MM.1S (cell line): ENCODE results near the gene TGFA.

Source experiments
- CTCF ChIP-seq: fragments of 300-600 bp; sonication (generic); IDR thresholded peaks from 2 replicates; pipeline ENCODE4 v1.5.1; 2016; ENCODE audit warnings: antibody characterized with exemption, low read length, mixed read lengths
- EZH2 ChIP-seq: fragments of 300-600 bp; sonication (generic); optimal IDR thresholded peaks from 2 replicates; pipeline ENCODE3; 2017; ENCODE audit warnings: low read depth, mild to moderate bottlenecking, antibody characterized with exemption, low read length, mixed read lengths
- EZH2phosphoT487 ChIP-seq: fragments of 300-600 bp; sonication (generic); IDR thresholded peaks from 2 replicates; pipeline ENCODE4 v1.6.1; 2018; ENCODE audit warnings: antibody characterized with exemption, low read length

GRCh38 chr2:70484086-70484485, 69.5 kb downstream of the TGFA start:
- TF ChIP-seq CTCF (no peak), EZH2 (no peak), EZH2phosphoT487 (no peak)
